Activated CD4-positive, alpha-beta T cell treated with anti-CD3 and anti-CD28 coated beads, Interleukin-2, amount 10 ng/mL, durations not matched to agents 7 days and 5 days (primary cell): ENCODE measurements around the gene HACD3. TPM values are rescaled to one million over a fixed set of nuclear protein-coding genes. Genes with fewer than 3 reads are reported as not detected.
A peak's percentile ranks its signal among the peaks of the same experiment; 100 is the strongest.
"Not testable (repeated sequence)": the region's sequence is repeated elsewhere in the genome, so short reads cannot be mapped to it uniquely, and the experiment has no call there.

Experiments used
- CTCF ChIA-PET: fragments of 350-600 bp; sonication (Branson Sonifier 250); formaldehyde crosslinking; loops from one replicate; lab custom pipeline; 2021; ENCODE audit warnings: antibody characterized with exemption; lab: Charles Lee
- POLR2A ChIA-PET: fragments of 350-600 bp; sonication (Branson Sonifier 250); formaldehyde crosslinking; loops from one replicate; lab custom pipeline; 2021; ENCODE audit warnings: antibody characterized with exemption; lab: Charles Lee
- DNase-seq: peaks from one replicate; pipeline ENCODE4 v3.0.0-alpha.2; 2020
- H3K27ac Mint-ChIP-seq: one replicate; pipeline ENCODE4 v1.8.0; 2021; ENCODE audit warnings: mild to moderate bottlenecking, moderate library complexity, mixed read lengths
- H3K27me3 Mint-ChIP-seq: one replicate; pipeline ENCODE4 v1.8.0; 2021; ENCODE audit warnings: mixed read lengths
- H3K36me3 Mint-ChIP-seq: one replicate; pipeline ENCODE4 v1.8.0; 2021; ENCODE audit warnings: low read depth, mixed read lengths
- H3K4me1 Mint-ChIP-seq: one replicate; pipeline ENCODE4 v1.8.0; 2021; ENCODE audit warnings: mixed read lengths
- H3K4me3 Mint-ChIP-seq: one replicate; pipeline ENCODE4 v1.8.0; 2021; ENCODE audit warnings: mild to moderate bottlenecking, moderate library complexity, mixed read lengths
- H3K9me3 Mint-ChIP-seq: one replicate; pipeline ENCODE4 v1.8.0; 2021; ENCODE audit warnings: mixed read lengths
- total RNA-seq, 2 experiments: library from RNA; stranded (reverse); gene quantifications; one replicate each; pipeline ENCODE4 v1.2.3, GENCODE V29; 2021

Gene HACD3
- total RNA-seq, 2 experiments from 2014 or later = 31.3 to 32.8 TPM

DNA sequence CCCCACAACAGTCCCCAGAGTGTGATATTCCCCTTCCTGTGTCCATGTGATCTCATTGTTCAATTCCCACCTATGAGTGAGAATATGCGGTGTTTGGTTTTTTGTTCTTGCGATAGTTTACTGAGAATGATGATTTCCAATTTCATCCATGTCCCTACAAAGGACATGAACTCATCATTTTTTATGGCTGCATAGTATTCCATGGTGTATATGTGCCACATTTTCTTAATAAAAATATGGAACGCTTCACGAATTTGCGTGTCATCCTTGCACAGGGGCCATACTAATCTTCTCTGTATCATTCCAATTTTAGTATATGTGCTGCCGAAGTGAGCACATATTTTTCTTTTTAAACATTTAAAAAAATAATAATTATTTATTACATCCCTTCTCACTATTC lies 22.6 kb downstream of the HACD3 start:
- DNase-seq, POLR2A ChIA-PET, H3K27me3 Mint-ChIP-seq, H3K4me3 Mint-ChIP-seq, H3K27ac Mint-ChIP-seq, H3K9me3 Mint-ChIP-seq: not testable (repeated sequence)
- peaks cover 12% of the 10 kb centered on the region for H3K36me3 Mint-ChIP-seq
- peaks cover 13% of the 10 kb centered on the region for H3K4me1 Mint-ChIP-seq
- CTCF ChIA-PET = interaction anchor here (1.3 kb wide), 1 partner anchor 26 kb away, joined by 5 read pairs; no protein-coding TSS in a partner anchor

GRCh38 chr15:65553691-65554090 lies 23.4 kb downstream of the HACD3 start:
- H3K4me3 Mint-ChIP-seq = no peak overlapping the region
- DNase-seq = no peak
- no peak overlapping the region for H3K27ac Mint-ChIP-seq
- ChIA-PET CTCF (interaction anchor here (0.8 to 1.3 kb wide), 3 partner anchors 23 to 85 kb away, joined by 3 to 5 read pairs (median 3); no protein-coding TSS in a partner anchor), POLR2A (no interaction called here)
- H3K9me3 Mint-ChIP-seq = peaks cover 2% of the 10 kb centered on the region
- H3K36me3 Mint-ChIP-seq = peaks cover 15% of the 10 kb centered on the region
- H3K27me3 Mint-ChIP-seq = no peaks in the 10 kb centered on the region
- peaks cover 13% of the 10 kb centered on the region for H3K4me1 Mint-ChIP-seq

- Mint-ChIP-seq H3K4me3 (no peak overlapping the region), H3K27ac (no peak overlapping the region), H3K36me3 (peaks cover 22% of the 10 kb centered on the region), H3K4me1 (no peaks in the 10 kb centered on the region), H3K27me3 (no peaks in the 10 kb centered on the region), H3K9me3 (no peaks in the 10 kb centered on the region)
- POLR2A ChIA-PET = no interaction called here
- CTCF ChIA-PET = interaction anchor here (1.4 kb wide), 1 partner anchor 23 kb away, joined by 3 read pairs; no protein-coding TSS in a partner anchor
- no peak for DNase-seq
Observed at GRCh38 chr15:65556622-65557021, 26.4 kb downstream of the HACD3 start.

- Mint-ChIP-seq H3K4me3 (no peak overlapping the region), H3K36me3 (peaks cover 35% of the 10 kb centered on the region), H3K9me3 (no peaks in the 10 kb centered on the region), H3K4me1 (no peaks in the 10 kb centered on the region), H3K27me3 (no peaks in the 10 kb centered on the region), H3K27ac (no peak overlapping the region)
- POLR2A ChIA-PET = no interaction called here
- no peak for DNase-seq
- CTCF ChIA-PET = interaction anchor here (0.6 to 1.3 kb wide), 4 partner anchors 10 to 19 kb away, joined by 3 to 4 read pairs (median 4); no protein-coding TSS in a partner anchor
Observed at GRCh38 chr15:65558336-65558735, 28.1 kb downstream of the HACD3 start.

DNA sequence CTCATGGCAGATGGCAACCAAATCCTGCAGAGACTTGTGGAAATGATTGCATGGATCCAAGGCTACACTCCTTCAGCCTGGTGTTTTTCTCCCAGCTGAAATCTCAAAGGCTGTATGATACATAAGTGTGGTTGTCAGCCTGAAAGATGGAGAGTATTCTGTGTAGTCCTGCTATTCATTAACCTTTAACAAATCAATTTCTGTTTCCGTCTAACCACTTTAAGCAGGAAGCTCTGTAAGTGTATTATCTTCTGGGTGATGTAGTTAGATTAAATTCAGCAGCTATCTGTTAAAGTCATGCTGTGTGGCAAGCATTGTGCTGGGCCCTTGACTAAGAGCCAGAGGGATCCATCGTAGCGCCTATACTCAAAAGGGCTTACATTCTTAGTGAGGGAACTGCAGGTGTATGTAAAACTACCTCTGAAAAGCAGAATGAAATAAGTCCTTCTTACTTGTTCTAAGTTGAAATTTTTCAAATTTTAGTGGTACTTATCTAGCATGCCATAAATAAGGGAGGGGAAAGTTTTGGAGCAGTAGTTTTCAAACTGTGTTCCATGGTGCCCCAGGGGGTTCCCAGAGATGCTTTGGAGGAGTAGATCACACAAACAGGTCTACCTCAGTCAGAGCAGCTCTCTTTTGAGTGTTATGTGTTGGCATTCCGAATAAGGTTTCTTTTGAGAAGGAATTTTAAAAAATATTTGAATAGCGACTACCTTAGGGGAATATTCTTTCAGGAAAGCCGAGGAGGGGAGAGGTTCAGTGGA lies 28.9 kb downstream of the HACD3 start:
- no peak overlapping the region for H3K27ac Mint-ChIP-seq
- no peaks in the 10 kb centered on the region for H3K27me3 Mint-ChIP-seq
- H3K4me3 Mint-ChIP-seq = no peak overlapping the region
- ChIA-PET POLR2A (no interaction called here), CTCF (interaction anchor here (0.7 to 1.3 kb wide), 2 partner anchors 20 to 161 kb away, joined by 3 to 4 read pairs; no protein-coding TSS in a partner anchor)
- H3K9me3 Mint-ChIP-seq = no peaks in the 10 kb centered on the region
- H3K4me1 Mint-ChIP-seq = no peaks in the 10 kb centered on the region
- DNase-seq = no peak
- H3K36me3 Mint-ChIP-seq = peaks cover 36% of the 10 kb centered on the region

GRCh38 chr15:65559941-65560340 lies 29.7 kb downstream of the HACD3 start:
- no peak overlapping the region for H3K27ac Mint-ChIP-seq
- ChIA-PET POLR2A (no interaction called here), CTCF (interaction anchor here (0.7 to 1.3 kb wide), 2 partner anchors 20 to 162 kb away, joined by 3 to 4 read pairs; no protein-coding TSS in a partner anchor)

DNA sequence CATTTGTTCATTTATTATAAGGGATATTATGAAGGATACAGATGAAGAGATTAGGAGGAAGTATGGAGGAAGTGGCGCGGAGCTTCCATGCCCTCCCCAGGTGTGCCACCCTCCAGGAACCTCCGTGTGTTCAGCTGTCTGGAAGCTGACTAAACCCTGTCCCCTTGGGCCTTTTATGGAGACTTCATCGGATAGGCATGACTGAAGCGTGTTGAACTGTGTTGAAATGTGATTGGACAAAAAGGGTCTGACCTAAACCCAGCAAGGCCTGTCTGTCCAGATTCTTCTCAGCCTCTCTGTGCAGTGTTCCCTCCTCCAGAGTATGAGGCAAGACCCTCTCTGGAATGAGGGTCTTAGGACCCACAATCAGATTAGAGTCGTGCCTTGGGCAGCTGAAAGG lies 31.7 kb downstream of the HACD3 start:
- no peaks in the 10 kb centered on the region for H3K9me3 Mint-ChIP-seq
- H3K4me1 Mint-ChIP-seq = no peaks in the 10 kb centered on the region
- H3K4me3 Mint-ChIP-seq = no peak overlapping the region
- ChIA-PET POLR2A (no interaction called here), CTCF (interaction anchor here (0.6 to 0.7 kb wide), 2 partner anchors 22 to 256 kb away, joined by 3 to 4 read pairs; no protein-coding TSS in a partner anchor)
- H3K36me3 Mint-ChIP-seq = peaks cover 51% of the 10 kb centered on the region
- no peak overlapping the region for H3K27ac Mint-ChIP-seq
- no peak for DNase-seq
- no peaks in the 10 kb centered on the region for H3K27me3 Mint-ChIP-seq

More at GRCh38 chr15:65559941-65560340, 29.7 kb downstream of the HACD3 start:
- Mint-ChIP-seq H3K27me3 (no peaks in the 10 kb centered on the region), H3K4me3 (no peak overlapping the region), H3K9me3 (no peaks in the 10 kb centered on the region), H3K36me3 (peaks cover 43% of the 10 kb centered on the region), H3K4me1 (no peaks in the 10 kb centered on the region)
- no peak for DNase-seq

DNA sequence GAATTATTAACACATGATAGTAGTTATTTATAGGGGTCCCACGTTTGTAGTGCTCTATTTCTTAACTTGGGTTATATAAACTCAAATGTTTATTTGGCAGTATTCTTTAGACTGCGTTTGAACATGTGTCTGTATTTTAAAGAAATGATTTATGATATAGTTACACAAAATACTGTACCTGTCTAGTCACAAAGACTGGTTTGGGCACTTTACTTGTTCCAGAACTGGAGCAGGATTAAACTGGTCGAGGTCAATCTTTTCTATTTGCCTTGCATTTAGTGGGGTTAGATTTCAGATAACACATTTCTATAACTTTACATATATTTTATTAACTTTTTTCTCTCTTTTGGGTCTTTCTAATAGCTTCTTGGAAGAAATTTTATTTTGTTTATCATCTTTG lies 39.5 kb downstream of the HACD3 start:
- ChIA-PET POLR2A (no interaction called here), CTCF (no interaction called here)
- no peak for DNase-seq
- H3K36me3 Mint-ChIP-seq = peaks cover 29% of the 10 kb centered on the region
- H3K9me3 Mint-ChIP-seq = no peaks in the 10 kb centered on the region
- H3K27me3 Mint-ChIP-seq = no peaks in the 10 kb centered on the region
- H3K4me3 Mint-ChIP-seq = no peak overlapping the region
- H3K27ac Mint-ChIP-seq = no peak overlapping the region
- H3K4me1 Mint-ChIP-seq = no peaks in the 10 kb centered on the region

DNA sequence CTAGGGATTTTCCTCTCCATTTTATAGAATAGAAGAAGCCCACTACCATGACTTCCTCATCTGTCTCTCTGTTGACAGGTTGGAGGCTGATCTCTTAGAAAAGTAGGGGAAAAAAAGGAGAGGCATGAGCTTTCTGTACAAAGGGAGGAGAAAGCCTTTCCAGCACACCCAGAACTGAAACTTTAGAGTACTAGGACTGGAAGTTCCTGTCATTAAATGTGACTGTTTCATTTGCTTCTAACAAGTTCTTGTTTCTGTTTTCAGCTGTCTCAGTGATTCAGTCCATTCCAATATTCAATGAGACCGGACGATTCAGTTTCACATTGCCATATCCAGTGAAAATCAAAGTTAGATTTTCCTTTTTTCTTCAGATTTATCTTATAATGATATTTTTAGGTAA lies 41.7 kb downstream of the HACD3 start:
- Mint-ChIP-seq H3K27ac (no peak overlapping the region), H3K4me3 (no peak overlapping the region), H3K27me3 (no peaks in the 10 kb centered on the region), H3K9me3 (no peaks in the 10 kb centered on the region), H3K4me1 (no peaks in the 10 kb centered on the region), H3K36me3 (peaks cover 20% of the 10 kb centered on the region)
- ChIA-PET POLR2A (no interaction called here), CTCF (interaction anchor here (0.6 to 0.9 kb wide), 2 partner anchors 20 to 936 kb away, joined by 4 to 6 read pairs; no protein-coding TSS in a partner anchor)
- no peak for DNase-seq

DNA sequence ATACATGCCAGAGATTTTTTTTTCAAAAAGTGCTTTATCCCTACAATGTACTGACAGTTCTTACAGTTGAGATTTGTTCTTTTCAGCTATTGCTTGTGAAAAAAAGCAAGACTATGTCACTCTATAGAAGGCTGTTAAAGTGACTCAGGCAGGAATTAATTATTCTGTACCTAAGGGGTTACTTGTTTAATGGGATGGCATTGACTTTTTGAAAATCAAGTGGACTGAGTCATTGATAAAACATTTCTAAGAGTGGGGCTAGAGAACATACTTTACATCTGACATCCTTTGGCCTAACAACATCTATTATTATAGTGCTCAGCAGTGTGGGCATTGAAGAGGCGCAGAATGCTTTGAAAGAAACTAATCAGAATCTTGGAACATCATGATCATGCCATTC lies 46.4 kb downstream of the HACD3 start:
- Mint-ChIP-seq H3K4me3 (no peak overlapping the region), H3K27me3 (no peaks in the 10 kb centered on the region), H3K36me3 (peaks cover 48% of the 10 kb centered on the region), H3K27ac (no peak overlapping the region), H3K9me3 (no peaks in the 10 kb centered on the region), H3K4me1 (peaks cover 9% of the 10 kb centered on the region)
- DNase-seq = no peak
- ChIA-PET POLR2A (no interaction called here), CTCF (interaction anchor here (1.0 to 1.2 kb wide), 2 partner anchors 8 to 46 kb away, joined by 3 read pairs; partner anchors contain the start of gene HACD3)

DNA sequence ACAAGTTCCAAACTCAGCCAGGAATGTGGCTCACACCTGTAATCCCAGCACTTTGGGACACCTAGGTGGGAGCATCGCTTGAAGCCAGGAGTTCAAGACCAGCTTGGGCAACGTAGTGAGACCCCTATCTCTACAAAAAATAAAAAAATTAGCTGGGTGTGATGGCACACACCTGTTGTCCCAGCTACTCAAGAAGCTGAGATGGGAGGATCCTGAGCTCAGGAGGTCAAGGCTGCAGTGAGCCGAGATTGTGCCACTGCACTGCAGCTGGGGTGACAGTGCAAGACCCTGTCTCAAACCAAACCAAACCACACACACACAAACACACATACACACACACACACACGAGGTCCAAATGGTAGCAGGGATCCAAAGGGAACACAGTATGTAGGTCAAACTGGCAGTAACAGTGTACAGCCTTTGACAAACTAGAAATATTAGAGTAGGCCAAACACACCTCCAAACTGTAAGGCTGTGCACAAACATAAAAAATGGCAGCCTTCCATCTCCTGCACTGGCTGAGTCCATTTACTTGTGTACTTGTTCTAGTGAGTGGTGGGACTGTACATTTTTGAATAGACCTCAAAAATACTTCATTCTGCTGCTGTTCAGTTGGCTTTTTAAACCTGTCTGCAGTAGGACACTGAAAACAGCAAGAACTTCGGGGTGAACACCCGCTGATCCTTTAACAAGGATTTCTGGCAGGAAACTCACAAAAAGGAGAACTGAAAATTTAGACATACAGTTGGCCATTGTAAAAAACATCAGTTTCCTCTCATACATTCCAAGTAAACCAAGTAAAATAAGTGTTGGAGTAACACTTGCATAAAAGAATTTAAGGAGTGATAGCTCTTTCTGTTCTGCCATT lies 47.1 kb downstream of the HACD3 start:
- Mint-ChIP-seq H3K27ac (peak overlapping the region; percentile 39), H3K4me3 (no peak overlapping the region), H3K4me1 (peaks cover 9% of the 10 kb centered on the region), H3K36me3 (peaks cover 52% of the 10 kb centered on the region), H3K27me3 (no peaks in the 10 kb centered on the region), H3K9me3 (no peaks in the 10 kb centered on the region)
- no peak for DNase-seq
- CTCF ChIA-PET = no interaction called here
- POLR2A ChIA-PET = no interaction called here

DNA sequence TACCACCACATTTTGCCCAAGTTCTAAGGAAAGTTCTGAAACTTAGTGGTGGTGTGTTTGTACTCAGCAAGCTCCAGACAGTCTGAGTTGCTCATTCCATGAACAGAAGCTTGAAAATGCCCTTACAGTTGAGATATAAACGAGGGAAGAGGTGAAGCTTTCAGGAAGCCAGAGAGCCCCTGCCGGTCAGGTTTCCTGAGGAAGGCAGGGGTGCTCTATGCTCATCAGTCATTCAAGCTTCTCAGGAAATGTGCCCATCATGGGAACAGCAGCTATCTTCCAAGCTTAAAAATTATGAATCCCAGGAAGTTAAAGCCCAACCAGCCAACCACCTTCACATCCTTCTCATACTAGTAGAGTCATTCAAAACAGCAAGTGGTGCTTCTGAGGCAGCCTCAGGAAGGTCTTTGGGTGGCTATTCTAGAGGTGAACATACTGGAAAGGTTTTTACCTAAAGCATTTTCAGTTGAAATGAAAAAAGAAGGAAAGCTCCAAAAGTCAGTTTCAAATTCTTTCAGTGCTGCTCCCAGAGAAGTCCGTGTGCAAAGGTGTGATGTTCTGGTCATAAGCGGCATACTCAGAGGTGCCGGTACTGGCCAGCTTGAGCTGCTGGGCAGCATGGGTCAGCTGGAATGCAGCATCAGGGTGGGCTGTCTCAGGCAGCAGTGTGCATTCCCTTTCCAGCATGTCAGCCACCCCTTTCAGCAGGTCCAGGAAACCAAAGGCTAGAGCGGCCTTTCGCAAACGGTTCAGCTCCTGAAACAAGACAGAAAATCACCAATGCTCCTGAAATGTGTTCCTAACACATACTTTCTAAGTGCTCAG lies 48.9 kb downstream of the HACD3 start:
- Mint-ChIP-seq H3K4me1 (peaks cover 24% of the 10 kb centered on the region), H3K27ac (no peak overlapping the region), H3K9me3 (no peaks in the 10 kb centered on the region), H3K36me3 (peaks cover 67% of the 10 kb centered on the region), H3K27me3 (no peaks in the 10 kb centered on the region), H3K4me3 (no peak overlapping the region)
- DNase-seq = no peak
- ChIA-PET POLR2A (no interaction called here), CTCF (interaction anchor here (0.5 to 1.6 kb wide), 4 partner anchors 11 to 26 kb away, joined by 3 to 6 read pairs (median 4); no protein-coding TSS in a partner anchor)
